Hepatocyte (in vitro differentiated cells): Measurements from ENCODE around the gene AKNAD1.

ENCODE experiments used
- CTCF ChIP-seq: fragments of 200-600 bp; sonication (generic); IDR thresholded peaks from 2 replicates; pipeline ENCODE4 v1.5.1; 2016; ENCODE audit warnings: antibody characterized with exemption, mild to moderate bottlenecking; ENCODE audit not compliant: poor library complexity
- EZH2phosphoT487 ChIP-seq: fragments of 200-600 bp; sonication (generic); IDR thresholded peaks from one replicate; pipeline ENCODE4 v1.6.1; 2018; ENCODE audit warnings: antibody characterized with exemption, mild to moderate bottlenecking, low read depth, moderate library complexity; ENCODE audit not compliant: unreplicated experiment, severe bottlenecking

- TF ChIP-seq EZH2phosphoT487: no peak
- no peak for TF ChIP-seq CTCF
Measured at GRCh38 chr1:108893141-108893530, 36.2 kb upstream of the AKNAD1 start.
